Neuronal stem cell (in vitro differentiated cells): ENCODE data around the gene MSI1.

Source experiments
- DNase-seq: peaks from one replicate; pipeline ENCODE4 v3.0.0-alpha.2; 2013; ENCODE audit warnings: low spot score
- H2AFZ ChIP-seq: one replicate; pipeline ENCODE4 v1.6.1; 2013; ENCODE audit warnings: mild to moderate bottlenecking, low read length, inconsistent platforms
- H2AK5ac ChIP-seq: 2 replicates; pipeline ENCODE4 v1.6.1; 2013; ENCODE audit warnings: low read depth, mild to moderate bottlenecking, inconsistent platforms, low read length, moderate library complexity, mixed read lengths
- H2BK120ac ChIP-seq: 2 replicates; pipeline ENCODE4 v1.6.1; 2013; ENCODE audit warnings: low read depth, mild to moderate bottlenecking, inconsistent platforms, low read length, moderate library complexity, mixed read lengths
- H2BK12ac ChIP-seq: one replicate; pipeline ENCODE4 v1.6.1; 2013; ENCODE audit warnings: low read length, inconsistent platforms
- H2BK15ac ChIP-seq: 2 replicates; pipeline ENCODE4 v1.6.1; 2013; ENCODE audit warnings: mild to moderate bottlenecking, low read length, inconsistent platforms, mixed read lengths
- H2BK5ac ChIP-seq: one replicate; pipeline ENCODE4 v1.6.1; 2013; ENCODE audit warnings: inconsistent platforms, mild to moderate bottlenecking, low read length, moderate library complexity
- H3K14ac ChIP-seq: one replicate; pipeline ENCODE4 v1.6.1; 2013; ENCODE audit warnings: low read length, inconsistent platforms
- H3K18ac ChIP-seq: 2 replicates; pipeline ENCODE4 v1.6.1; 2013; ENCODE audit warnings: low read length, inconsistent platforms
- H3K23ac ChIP-seq: 2 replicates; pipeline ENCODE4 v1.6.1; 2013; ENCODE audit warnings: low read depth, mild to moderate bottlenecking, mixed read lengths, low read length, inconsistent platforms; ENCODE audit not compliant: poor library complexity
- H3K27ac ChIP-seq: replicated peaks from 3 replicates; pipeline ENCODE4 v1.5.1; 2013; ENCODE audit warnings: low read length, inconsistent platforms
- H3K27me3 ChIP-seq, 3 experiments: 2 replicates each; pipeline ENCODE4 v1.6.1; 2013; ENCODE audit warnings: low read length in 3 of 3, mild to moderate bottlenecking in 2 of 3, inconsistent platforms in 1 of 3, low read depth in 1 of 3, mixed read lengths in 1 of 3, moderate library complexity in 1 of 3; ENCODE audit not compliant: control insufficient read depth in 3 of 3, insufficient read depth in 3 of 3
- H3K36me3 ChIP-seq, 2 donors: replicated peaks in 1 of 2; 2 replicates each; pipeline ENCODE4 v1.6.1; 2013; ENCODE audit warnings: low read length in 2 of 2; ENCODE audit not compliant: control insufficient read depth in 2 of 2, insufficient read depth in 2 of 2
- H3K4ac ChIP-seq: 2 replicates; pipeline ENCODE4 v1.6.1; 2013; ENCODE audit warnings: inconsistent platforms, mild to moderate bottlenecking, low read length, moderate library complexity
- H3K4me1 ChIP-seq, 2 donors: 1 replicate in 1 of 2; 2 replicates in 1 of 2; pipeline ENCODE4 v1.6.1; 2013; ENCODE audit warnings: low read length in 2 of 2, low read depth in 1 of 2; ENCODE audit not compliant: control insufficient read depth in 2 of 2, insufficient read depth in 1 of 2
- H3K4me2 ChIP-seq: one replicate; pipeline ENCODE4 v1.6.1; 2013; ENCODE audit warnings: mild to moderate bottlenecking, low read length, inconsistent platforms; ENCODE audit not compliant: insufficient read depth, poor library complexity, severe bottlenecking
- H3K4me3 ChIP-seq, 2 donors: 2 replicates each; pipeline ENCODE4 v1.5.1; 2013; ENCODE audit warnings: low read length in 2 of 2, mild to moderate bottlenecking in 2 of 2, inconsistent platforms in 1 of 2, moderate library complexity in 1 of 2
- H3K79me1 ChIP-seq: one replicate; pipeline ENCODE4 v1.6.1; 2013; ENCODE audit warnings: low read depth, mild to moderate bottlenecking, inconsistent platforms, low read length, moderate library complexity
- H3K9ac ChIP-seq: one replicate; pipeline ENCODE4 v1.6.1; 2013; ENCODE audit warnings: mild to moderate bottlenecking, low read depth, low read length, inconsistent platforms; ENCODE audit not compliant: poor library complexity
- H3K9me3 ChIP-seq, 2 donors: replicated peaks in 1 of 2; 2 replicates each; pipeline versions ENCODE3 to v1.6.1; 2013; ENCODE audit warnings: low read length in 2 of 2, mild to moderate bottlenecking in 2 of 2, inconsistent platforms in 1 of 2, low read depth in 1 of 2, mixed read lengths in 1 of 2, moderate library complexity in 1 of 2; ENCODE audit not compliant: control insufficient read depth in 2 of 2, insufficient read depth in 1 of 2
- H4K8ac ChIP-seq: one replicate; pipeline ENCODE4 v1.6.1; 2013; ENCODE audit warnings: low read depth, mild to moderate bottlenecking, inconsistent platforms, low read length, moderate library complexity
- H4K91ac ChIP-seq: one replicate; pipeline ENCODE4 v1.6.1; 2013; ENCODE audit warnings: low read length, low read depth, mild to moderate bottlenecking, inconsistent platforms; ENCODE audit not compliant: poor library complexity
- WGBS, 2 donors: extraction: QIAGEN DNeasy Blood & Tissue Kit; methylation state at CpG; one replicate each; pipeline ENCODE4 v1.1.7; 2013; ENCODE audit warnings: missing lambda C conversion rate in 2 of 2, mixed read lengths in 1 of 2; ENCODE audit not compliant: insufficient read length in 2 of 2, insufficient replicate concordance in 1 of 2; ENCODE audit errors: extremely low coverage in 2 of 2; 5-methylcytosine and 5-hydroxymethylcytosine counted together

The MSI1 gene

DNA sequence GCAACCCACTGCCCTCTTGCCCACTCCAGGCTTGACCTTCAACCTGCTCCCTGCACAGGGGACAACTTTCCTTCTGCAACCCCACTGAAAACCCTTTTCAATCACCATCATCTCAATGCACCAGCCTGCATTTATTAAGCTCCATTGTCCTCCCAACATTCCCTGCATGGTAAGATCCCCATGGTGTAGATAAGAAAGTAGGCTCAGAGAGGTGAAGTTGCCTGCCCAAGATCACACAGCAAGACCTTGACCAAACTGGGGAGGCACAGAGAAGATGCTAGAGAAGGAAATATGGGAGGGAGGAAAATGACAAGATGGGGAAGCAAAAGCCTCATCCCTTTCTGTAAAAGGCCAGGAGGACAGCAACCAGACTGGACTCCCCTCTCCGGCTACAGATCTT is 9.8 kb downstream of the MSI1 start:
- Histone ChIP-seq H2AK5ac (no peak overlapping the region), H4K8ac (no peak overlapping the region), H3K18ac (peak overlapping the region; percentile 34), H3K4ac (no peak overlapping the region), H3K4me2 (no peak overlapping the region), H3K9ac (no peak overlapping the region), H3K4me1 (peaks cover 43 to 65% of the 10 kb centered on the region in 2 donors), H2BK5ac (no peak overlapping the region), H2BK12ac (no peak overlapping the region), H3K79me1 (peaks cover 10% of the 10 kb centered on the region), H2BK120ac (no peak overlapping the region), H3K14ac (no peak overlapping the region), H2AFZ (no peak overlapping the region), H3K27ac (no peak overlapping the region), H3K27me3 (no peaks in the 10 kb centered on the region), H2BK15ac (no peak overlapping the region), H3K23ac (peak overlapping the region; percentile 21), H4K91ac (no peak overlapping the region), H3K4me3 (no peak overlapping the region), H3K36me3 (peaks cover 55 to 92% of the 10 kb centered on the region in 2 donors), H3K9me3 (no peaks in the 10 kb centered on the region)
- no CpG with 5 or more reads among the region's 1 CpG for WGBS, 2 donors
- DNase-seq = no peak

GRCh38 chr12:120358412-120359100 is 10.4 kb downstream of the MSI1 start:
- no peak overlapping the region for H2AFZ ChIP-seq
- H3K14ac ChIP-seq = no peak overlapping the region
- peaks cover 10% of the 10 kb centered on the region for H3K79me1 ChIP-seq
- no peak overlapping the region for H2BK15ac ChIP-seq
- H3K9ac ChIP-seq = no peak overlapping the region
- peak overlapping the region; percentile 34 for H3K18ac ChIP-seq
- H3K23ac ChIP-seq = peak overlapping the region; percentile 21
- H2AK5ac ChIP-seq = peak overlapping the region; percentile 28
- no CpG with 5 or more reads among the region's 19 CpGs for WGBS, 2 donors
- H2BK12ac ChIP-seq = no peak overlapping the region
- H3K36me3 ChIP-seq = peaks cover 59 to 92% of the 10 kb centered on the region in 2 donors
- H3K27ac ChIP-seq = no peak overlapping the region
- H3K9me3 ChIP-seq = no peaks in the 10 kb centered on the region
- no peak overlapping the region for H2BK5ac ChIP-seq
- H3K4me3 ChIP-seq = no peak overlapping the region
- no peak for DNase-seq
- H3K27me3 ChIP-seq = no peaks in the 10 kb centered on the region
- peaks cover 37 to 59% of the 10 kb centered on the region in 2 donors for H3K4me1 ChIP-seq
- H3K4ac ChIP-seq = no peak overlapping the region
- H4K91ac ChIP-seq = no peak overlapping the region
- no peak overlapping the region for H2BK120ac ChIP-seq
- no peak overlapping the region for H3K4me2 ChIP-seq
- H4K8ac ChIP-seq = no peak overlapping the region

- Histone ChIP-seq H3K27me3 (no peaks in the 10 kb centered on the region), H3K4ac (no peak overlapping the region), H3K4me1 (peaks cover 23 to 44% of the 10 kb centered on the region in 2 donors), H4K91ac (no peak overlapping the region), H3K9me3 (peaks cover 0 to 4% of the 10 kb centered on the region in 2 donors), H3K14ac (no peak overlapping the region), H3K9ac (no peak overlapping the region), H3K36me3 (peaks cover 67 to 92% of the 10 kb centered on the region in 2 donors), H2BK15ac (no peak overlapping the region), H4K8ac (no peak overlapping the region), H3K23ac (no peak overlapping the region), H3K18ac (no peak overlapping the region), H2BK12ac (no peak overlapping the region), H2BK120ac (no peak overlapping the region), H2BK5ac (no peak overlapping the region), H3K27ac (no peak overlapping the region), H3K79me1 (peaks cover 10% of the 10 kb centered on the region), H2AFZ (no peak overlapping the region), H2AK5ac (no peak overlapping the region), H3K4me2 (no peak overlapping the region), H3K4me3 (no peak overlapping the region)
- WGBS, 2 donors = no CpG with 5 or more reads among the region's 5 CpGs
- DNase-seq = no peak
These were observed 11.9 kb downstream of the MSI1 start for GRCh38 chr12:120357104-120357503.

DNA sequence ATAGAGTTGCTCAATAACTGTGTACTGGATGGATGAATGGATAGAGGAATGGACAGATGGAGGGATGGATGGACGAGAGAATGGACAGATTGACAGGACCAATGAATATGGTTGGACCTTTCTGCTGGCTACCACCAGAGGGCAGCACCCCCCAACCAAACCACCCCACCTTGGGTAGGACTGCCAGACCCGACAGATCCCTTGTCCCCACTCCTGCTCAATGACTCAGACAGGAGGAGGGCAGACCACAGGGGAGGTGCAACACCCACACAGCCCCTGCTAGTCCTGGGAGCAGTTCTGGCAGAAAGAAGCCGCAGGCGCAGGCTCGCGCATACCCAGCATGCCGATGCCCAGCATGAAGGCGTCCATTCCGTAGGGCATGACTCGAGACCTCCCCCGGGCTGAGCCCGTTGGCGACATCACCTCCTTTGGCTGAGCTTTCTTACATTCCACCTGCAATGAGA is 12.4 kb downstream of the MSI1 start:
- no peak overlapping the region for H3K18ac ChIP-seq
- no peak overlapping the region for H4K8ac ChIP-seq
- H3K79me1 ChIP-seq = peaks cover 12% of the 10 kb centered on the region
- H3K4me2 ChIP-seq = no peak overlapping the region
- H3K9ac ChIP-seq = no peak overlapping the region
- H3K4me1 ChIP-seq = peaks cover 21 to 41% of the 10 kb centered on the region in 2 donors
- DNase-seq = peak; percentile 67
- no peak overlapping the region for H3K14ac ChIP-seq
- H2BK120ac ChIP-seq = no peak overlapping the region
- no CpG with 5 or more reads among the region's 13 CpGs for WGBS, 2 donors
- no peak overlapping the region for H3K4me3 ChIP-seq
- H2AFZ ChIP-seq = no peak overlapping the region
- H2AK5ac ChIP-seq = no peak overlapping the region
- peaks cover 0 to 4% of the 10 kb centered on the region in 2 donors for H3K9me3 ChIP-seq
- no peak overlapping the region for H3K27ac ChIP-seq
- H2BK15ac ChIP-seq = no peak overlapping the region
- no peak overlapping the region for H3K4ac ChIP-seq
- no peak overlapping the region for H2BK12ac ChIP-seq
- no peak overlapping the region for H2BK5ac ChIP-seq
- no peaks in the 10 kb centered on the region for H3K27me3 ChIP-seq
- H4K91ac ChIP-seq = no peak overlapping the region
- peaks cover 69 to 93% of the 10 kb centered on the region in 2 donors for H3K36me3 ChIP-seq
- no peak overlapping the region for H3K23ac ChIP-seq
